SK-N-SH (cell line): Measurements from ENCODE around the gene VPS13A.

Experiments
- IRF3 ChIP-seq: fragments of 150-350 bp; IDR thresholded peaks from 2 replicates; pipeline ENCODE4 v1.6.1; 2016; ENCODE audit warnings: mild to moderate bottlenecking, low read depth, low read length
- JUND ChIP-seq: IDR thresholded peaks from 2 replicates; pipeline ENCODE4 v1.4.0; 2012
- POLR2AphosphoS5 ChIP-seq: IDR thresholded peaks from 2 replicates; pipeline ENCODE4 v1.6.1; 2012; ENCODE audit warnings: low read depth, low read length
- REST ChIP-seq: IDR thresholded peaks from 2 replicates; pipeline ENCODE4 v1.6.1; 2012; ENCODE audit warnings: mild to moderate bottlenecking, low read depth, low read length, moderate library complexity
- RXRA ChIP-seq: IDR thresholded peaks from 2 replicates; pipeline ENCODE4 v1.4.0; 2012; ENCODE audit warnings: low read depth, mild to moderate bottlenecking, borderline replicate concordance
- SIN3A ChIP-seq: IDR thresholded peaks from 2 replicates; pipeline ENCODE4 v1.6.1; 2012; ENCODE audit warnings: low read depth, mild to moderate bottlenecking, low read length, moderate library complexity, borderline replicate concordance
- SMC3 ChIP-seq: IDR thresholded peaks from 2 replicates; pipeline ENCODE4 v1.6.1; 2012; ENCODE audit warnings: low read depth, low read length, improper control_type of control experiment
- TAF1 ChIP-seq: IDR thresholded peaks from 2 replicates; pipeline ENCODE4 v1.6.1; 2012; ENCODE audit warnings: low read depth, mild to moderate bottlenecking, low read length, moderate library complexity, borderline replicate concordance
- YY1 ChIP-seq: IDR thresholded peaks from 2 replicates; pipeline ENCODE4 v1.4.0; 2012; ENCODE audit warnings: low read depth, mild to moderate bottlenecking
- TF ChIP-seq, protein P1 (sequence below): fragments of 200-600 bp; sonication (generic); IDR thresholded peaks from 2 replicates; pipeline ENCODE4 v1.6.1; 2017; ENCODE audit warnings: antibody characterized with exemption, mild to moderate bottlenecking, moderate library complexity

GRCh38 chr9:77175151-77175550, 2.2 kb upstream of the VPS13A start:
- TF ChIP-seq, protein P1, sequence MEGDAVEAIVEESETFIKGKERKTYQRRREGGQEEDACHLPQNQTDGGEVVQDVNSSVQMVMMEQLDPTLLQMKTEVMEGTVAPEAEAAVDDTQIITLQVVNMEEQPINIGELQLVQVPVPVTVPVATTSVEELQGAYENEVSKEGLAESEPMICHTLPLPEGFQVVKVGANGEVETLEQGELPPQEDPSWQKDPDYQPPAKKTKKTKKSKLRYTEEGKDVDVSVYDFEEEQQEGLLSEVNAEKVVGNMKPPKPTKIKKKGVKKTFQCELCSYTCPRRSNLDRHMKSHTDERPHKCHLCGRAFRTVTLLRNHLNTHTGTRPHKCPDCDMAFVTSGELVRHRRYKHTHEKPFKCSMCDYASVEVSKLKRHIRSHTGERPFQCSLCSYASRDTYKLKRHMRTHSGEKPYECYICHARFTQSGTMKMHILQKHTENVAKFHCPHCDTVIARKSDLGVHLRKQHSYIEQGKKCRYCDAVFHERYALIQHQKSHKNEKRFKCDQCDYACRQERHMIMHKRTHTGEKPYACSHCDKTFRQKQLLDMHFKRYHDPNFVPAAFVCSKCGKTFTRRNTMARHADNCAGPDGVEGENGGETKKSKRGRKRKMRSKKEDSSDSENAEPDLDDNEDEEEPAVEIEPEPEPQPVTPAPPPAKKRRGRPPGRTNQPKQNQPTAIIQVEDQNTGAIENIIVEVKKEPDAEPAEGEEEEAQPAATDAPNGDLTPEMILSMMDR: no peak
- no peak for TF ChIP-seq TAF1
- no peak for TF ChIP-seq POLR2AphosphoS5
- TF ChIP-seq SIN3A: no peak
- no peak for TF ChIP-seq IRF3
- no peak for TF ChIP-seq YY1
- no peak for TF ChIP-seq SMC3
- TF ChIP-seq JUND: no peak
- no peak for TF ChIP-seq REST
- no peak for TF ChIP-seq RXRA
